Body of pancreas (tissue), 4 donors: ENCODE data around the gene ADGRG2. TPM values are rescaled to one million over a fixed set of nuclear protein-coding genes. Genes with fewer than 3 reads are reported as not detected.

Experiments used
- ATAC-seq: fragments of 150-250 bp; one replicate; pipeline ENCODE4 v1.9.1; 2016
- DNase-seq, 4 donors: peaks; one replicate each; pipeline ENCODE4 v3.0.0-alpha.2; 2019
- H3K27ac ChIP-seq, 4 donors: fragments of 200-600 bp; sonication (generic); 1 replicate in 3 of 4; 2 replicates in 1 of 4; pipeline versions ENCODE4 v1.5.1 to v1.6.1; 2016 to 2019; ENCODE audit warnings: mild to moderate bottlenecking in 1 of 4, mixed read lengths in 1 of 4, moderate library complexity in 1 of 4
- H3K27me3 ChIP-seq, 2 donors: fragments of 200-600 bp; sonication (generic); one replicate each; pipeline ENCODE4 v1.6.0; 2016; ENCODE audit warnings: mild to moderate bottlenecking in 1 of 2
- H3K36me3 ChIP-seq, 2 donors: fragments of 200-600 bp; sonication (generic); replicated peaks in 1 of 2; 2 replicates each; pipeline ENCODE4 v1.5.1; 2016; ENCODE audit warnings: low read depth in 2 of 2; ENCODE audit not compliant: insufficient read depth in 1 of 2
- H3K4me1 ChIP-seq: fragments of 200-600 bp; sonication (generic); one replicate; pipeline ENCODE4 v1.6.0; 2016
- H3K4me3 ChIP-seq, 2 donors: fragments of 200-600 bp; sonication (generic); 1 replicate in 1 of 2; 2 replicates in 1 of 2; pipeline ENCODE4 v1.5.1; 2016 to 2019
- H3K9me3 ChIP-seq, 3 donors: fragments of 200-600 bp; sonication (generic); 1 replicate in 2 of 3; 2 replicates in 1 of 3; pipeline ENCODE4 v1.5.1; 2016
- CTCF ChIP-seq, 7 experiments: fragments of 450-650 bp in 4 of 7; fragments of 200-600 bp in 3 of 7; sonication (generic) in 3 of 7; IDR thresholded peaks; one replicate each; pipeline ENCODE4 v1.5.1; 2016 to 2019; ENCODE audit warnings: antibody characterized with exemption in 7 of 7
- POLR2A ChIP-seq, 3 donors: fragments of 450-650 bp; IDR thresholded peaks; one replicate each; pipeline ENCODE4 v1.6.1; 2016; ENCODE audit warnings: antibody characterized with exemption in 3 of 3, mild to moderate bottlenecking in 2 of 3
- WGBS, 2 donors: methylation state at CpG; one replicate each; pipeline ENCODE4 v1.1.5; 2017; 5-methylcytosine and 5-hydroxymethylcytosine counted together
- intact Hi-C: fragments of 100-400 bp; cut with DNase I; formaldehyde crosslinking; loops from one replicate; pipeline ENCODE4 v1.15.1; 2023
- total RNA-seq, 2 donors: library from RNA; depleted of rRNA; stranded (reverse); fragments of >200 nt; gene quantifications; one replicate each; pipeline ENCODE4 v1.1.0, GENCODE V29; 2016

Gene ADGRG2
- total RNA-seq, 2 donors from 2014 or later = 0.66 to 1.0 TPM

- TF ChIP-seq POLR2A (IDR thresholded peaks at IDR 0.05) (no peak), CTCF (IDR thresholded peaks at IDR 0.05) (no peak)
- H3K4me3 ChIP-seq = no peak overlapping the region
- intact Hi-C loops = no loop called here
- ATAC-seq (no peak), DNase-seq (no peak)
- H3K27ac ChIP-seq = no peak overlapping the region
- no peaks in the 10 kb centered on the region for H3K27me3 ChIP-seq
- no peaks in the 10 kb centered on the region for H3K9me3 ChIP-seq
- no peaks in the 10 kb centered on the region for H3K36me3 ChIP-seq
- 81 to 82% methylated on average over 4 to 6 of the region's 8 CpGs for WGBS, 2 donors
- no peaks in the 10 kb centered on the region for H3K4me1 ChIP-seq
Measured at GRCh38 chrX:19063030-19063429, 59.2 kb downstream of the ADGRG2 start.

GRCh38 chrX:19059067-19059466, 63.2 kb downstream of the ADGRG2 start:
- TF ChIP-seq POLR2A (IDR thresholded peaks at IDR 0.05) (no peak), CTCF (IDR thresholded peaks at IDR 0.05) (no peak)
- Histone ChIP-seq H3K4me3 (no peak overlapping the region), H3K9me3 (no peaks in the 10 kb centered on the region), H3K27ac (no peak overlapping the region), H3K27me3 (no peaks in the 10 kb centered on the region), H3K4me1 (no peaks in the 10 kb centered on the region), H3K36me3 (no peaks in the 10 kb centered on the region)
- intact Hi-C loops = no loop called here
- DNase-seq (no peak), ATAC-seq (no peak)
- WGBS, 2 donors = 96 to 100% methylated on average over 4 to 6 of the region's 6 CpGs

- 63 to 65% methylated on average over 2 of the region's 2 CpGs for WGBS, 2 donors
- no peaks in the 10 kb centered on the region for H3K36me3 ChIP-seq
- no peak for DNase-seq
- intact Hi-C loops = no loop called here
- no peaks in the 10 kb centered on the region for H3K27me3 ChIP-seq
- no peak for ATAC-seq
- no peaks in the 10 kb centered on the region for H3K4me1 ChIP-seq
- H3K4me3 ChIP-seq = no peak overlapping the region
- H3K27ac ChIP-seq = no peak overlapping the region
- TF ChIP-seq CTCF (IDR thresholded peaks at IDR 0.05) (no peak), POLR2A (IDR thresholded peaks at IDR 0.05) (no peak)
- H3K9me3 ChIP-seq = no peaks in the 10 kb centered on the region
Measured at GRCh38 chrX:19057856-19058255, 64.4 kb downstream of the ADGRG2 start.

- ATAC-seq = no peak
- Histone ChIP-seq H3K4me1 (no peaks in the 10 kb centered on the region), H3K4me3 (no peak overlapping the region), H3K27ac (no peak overlapping the region), H3K27me3 (no peaks in the 10 kb centered on the region), H3K9me3 (no peaks in the 10 kb centered on the region), H3K36me3 (no peaks in the 10 kb centered on the region)
- no peak for DNase-seq
- WGBS, 2 donors = 90 to 92% methylated on average over 5 of the region's 5 CpGs
- TF ChIP-seq POLR2A (IDR thresholded peaks at IDR 0.05) = no peak
- TF ChIP-seq CTCF (IDR thresholded peaks at IDR 0.05) = no peak
- intact Hi-C loops = no loop called here
Measured at GRCh38 chrX:19049110-19049509, 73.2 kb downstream of the ADGRG2 start.

GRCh38 chrX:19046343-19047215, 75.7 kb downstream of the ADGRG2 start:
- no peaks in the 10 kb centered on the region for H3K9me3 ChIP-seq
- 64 to 77% methylated on average over 7 to 8 of the region's 8 CpGs for WGBS, 2 donors
- H3K36me3 ChIP-seq = no peaks in the 10 kb centered on the region
- H3K4me3 ChIP-seq = no peak overlapping the region
- no peaks in the 10 kb centered on the region for H3K4me1 ChIP-seq
- no peak for TF ChIP-seq POLR2A (IDR thresholded peaks at IDR 0.05)
- no peak for TF ChIP-seq CTCF (IDR thresholded peaks at IDR 0.05)
- no peaks in the 10 kb centered on the region for H3K27me3 ChIP-seq
- DNase-seq (no peak), ATAC-seq (no peak)
- intact Hi-C loops = no loop called here
- no peak overlapping the region for H3K27ac ChIP-seq
